Activated CD8-positive, alpha-beta memory T cell treated with anti-CD3 and anti-CD28 coated beads, Interleukin-2, amount 10 ng/mL, durations not matched to agents 7 days and 5 days (primary cell): ENCODE data around the gene LAD1. TPM values are rescaled to one million over a fixed set of nuclear protein-coding genes. Genes with fewer than 3 reads are reported as not detected.

Experiments
- ATAC-seq: fragments of 150-1000 bp; cut with Tn5 transposase; one replicate; pipeline ENCODE4 v1.10.0; 2021; ENCODE audit warnings: moderate library complexity
- CTCF ChIA-PET: fragments of 350-600 bp; sonication (Branson Sonifier 250); formaldehyde crosslinking; loops from one replicate; lab custom pipeline; 2021; ENCODE audit warnings: antibody characterized with exemption; lab: Charles Lee
- DNase-seq: peaks from one replicate; pipeline ENCODE4 v3.0.0-alpha.2; 2020
- H3K27ac Mint-ChIP-seq: one replicate; pipeline ENCODE4 v1.8.0; 2021; ENCODE audit warnings: mild to moderate bottlenecking, mixed read lengths
- H3K27me3 Mint-ChIP-seq: one replicate; pipeline ENCODE4 v1.8.0; 2021; ENCODE audit warnings: mixed read lengths
- H3K36me3 Mint-ChIP-seq: one replicate; pipeline ENCODE4 v1.8.0; 2021; ENCODE audit warnings: mild to moderate bottlenecking, mixed read lengths
- H3K4me1 Mint-ChIP-seq: one replicate; pipeline ENCODE4 v1.8.0; 2021; ENCODE audit warnings: mixed read lengths
- H3K4me3 Mint-ChIP-seq: one replicate; pipeline ENCODE4 v1.8.0; 2021; ENCODE audit warnings: mild to moderate bottlenecking, moderate library complexity, mixed read lengths
- H3K9me3 Mint-ChIP-seq: one replicate; pipeline ENCODE4 v1.8.0; 2022; ENCODE audit warnings: low read depth, mixed read lengths
- total RNA-seq, 2 experiments: library from RNA; stranded (reverse); gene quantifications; one replicate each; pipeline ENCODE4 v1.2.3, GENCODE V29; 2021

Gene LAD1
- total RNA-seq, 2 experiments from 2014 or later: not detected

- no peak overlapping the region for H3K4me3 Mint-ChIP-seq
- CTCF ChIA-PET: no interaction called here
- H3K27me3 Mint-ChIP-seq: peaks cover 10% of the 10 kb centered on the region
- ATAC-seq (no peak), DNase-seq (no peak)
- no peak overlapping the region for H3K27ac Mint-ChIP-seq
- H3K4me1 Mint-ChIP-seq: no peaks in the 10 kb centered on the region
- H3K9me3 Mint-ChIP-seq: no peaks in the 10 kb centered on the region
- H3K36me3 Mint-ChIP-seq: no peaks in the 10 kb centered on the region
Observed at GRCh38 chr1:201355471-201355870, 43.7 kb downstream of the LAD1 start.

- ATAC-seq: no peak
- CTCF ChIA-PET: no interaction called here
- Mint-ChIP-seq H3K27ac (no peak overlapping the region), H3K4me1 (no peaks in the 10 kb centered on the region), H3K9me3 (no peaks in the 10 kb centered on the region), H3K36me3 (no peaks in the 10 kb centered on the region), H3K27me3 (peaks cover 10% of the 10 kb centered on the region), H3K4me3 (no peak overlapping the region)
- DNase-seq: no peak
Observed at GRCh38 chr1:201354901-201355295, 44.2 kb downstream of the LAD1 start.

GRCh38 chr1:201354151-201354900 lies 44.8 kb downstream of the LAD1 start:
- CTCF ChIA-PET: interaction anchor here (1.0 kb wide), 1 partner anchor 100 kb away, joined by 3 read pairs; no protein-coding TSS in a partner anchor
- Mint-ChIP-seq H3K9me3 (no peaks in the 10 kb centered on the region), H3K27me3 (peaks cover 13% of the 10 kb centered on the region), H3K4me3 (no peak overlapping the region), H3K4me1 (no peaks in the 10 kb centered on the region), H3K36me3 (no peaks in the 10 kb centered on the region), H3K27ac (no peak overlapping the region)
- DNase-seq: no peak
- ATAC-seq: no peak

DNA sequence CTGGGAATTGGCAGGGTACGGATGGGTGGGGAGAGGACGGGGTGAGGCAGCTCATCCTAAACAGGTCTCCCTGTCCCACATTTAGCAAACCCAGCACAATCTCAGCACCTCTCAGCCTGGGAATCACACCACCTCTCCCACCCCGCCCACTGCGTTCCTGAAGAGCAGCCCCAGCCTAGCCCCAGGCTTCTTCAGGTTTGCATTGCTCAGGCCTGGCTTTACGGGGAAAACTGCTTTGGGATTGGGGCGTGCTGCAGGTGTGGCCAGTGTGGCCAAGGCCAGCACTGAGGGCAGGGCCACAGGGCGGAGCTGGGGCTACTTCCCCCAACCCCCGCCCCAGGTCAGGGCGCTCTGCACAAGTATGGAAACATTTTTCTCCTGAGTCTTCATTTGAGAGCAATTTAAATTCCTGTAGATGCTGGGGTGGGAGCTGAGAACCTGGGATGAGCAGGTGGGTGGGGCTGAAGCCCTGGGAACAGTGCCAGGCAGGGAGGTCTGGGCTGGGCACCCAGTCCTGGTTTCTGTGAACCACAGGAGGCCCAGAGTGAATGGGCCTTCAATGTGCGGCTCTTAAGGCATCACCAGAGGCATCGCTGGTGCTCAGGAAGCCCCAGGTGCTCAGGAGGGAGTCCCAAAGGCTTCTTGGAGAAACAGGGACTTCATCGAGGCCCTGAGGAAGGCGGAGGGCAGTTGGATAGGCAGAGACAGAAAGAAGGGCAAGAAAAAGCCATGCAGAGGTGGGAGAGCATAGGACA lies 45.8 kb downstream of the LAD1 start:
- CTCF ChIA-PET: interaction anchor here (1.0 kb wide), 1 partner anchor 99 kb away, joined by 3 read pairs; no protein-coding TSS in a partner anchor
- Mint-ChIP-seq H3K27me3 (peaks cover 15% of the 10 kb centered on the region), H3K27ac (no peak overlapping the region), H3K36me3 (no peaks in the 10 kb centered on the region), H3K4me1 (no peaks in the 10 kb centered on the region), H3K4me3 (no peak overlapping the region), H3K9me3 (no peaks in the 10 kb centered on the region)
- DNase-seq (no peak), ATAC-seq (no peak)

DNA sequence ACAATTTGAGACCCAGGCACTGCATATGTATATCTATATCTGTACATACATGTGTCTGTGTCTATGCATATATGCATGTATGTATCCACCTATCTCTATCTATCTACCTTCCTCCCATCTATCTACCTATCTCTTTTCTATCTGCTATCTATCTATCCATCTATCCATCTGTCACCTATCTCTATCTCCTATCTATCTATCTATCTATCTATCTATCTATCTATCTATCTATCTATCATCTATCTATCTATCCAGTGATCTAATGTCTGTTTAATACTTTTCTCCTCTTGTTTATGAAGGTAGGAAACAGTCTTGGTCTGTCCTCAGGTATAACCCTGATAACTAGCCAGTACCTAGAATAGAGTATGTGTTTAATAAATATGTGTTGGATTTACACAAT lies 47.5 kb downstream of the LAD1 start:
- H3K36me3 Mint-ChIP-seq: no peaks in the 10 kb centered on the region
- no peaks in the 10 kb centered on the region for H3K9me3 Mint-ChIP-seq
- H3K27me3 Mint-ChIP-seq: peaks cover 25% of the 10 kb centered on the region
- CTCF ChIA-PET: no interaction called here
- H3K4me3 Mint-ChIP-seq: no peak overlapping the region
- DNase-seq (no peak), ATAC-seq (no peak)
- no peak overlapping the region for H3K27ac Mint-ChIP-seq
- H3K4me1 Mint-ChIP-seq: no peaks in the 10 kb centered on the region

GRCh38 chr1:201350884-201351283 lies 48.2 kb downstream of the LAD1 start:
- H3K4me3 Mint-ChIP-seq: no peak overlapping the region
- no peaks in the 10 kb centered on the region for H3K4me1 Mint-ChIP-seq
- no peak overlapping the region for H3K27ac Mint-ChIP-seq

DNA sequence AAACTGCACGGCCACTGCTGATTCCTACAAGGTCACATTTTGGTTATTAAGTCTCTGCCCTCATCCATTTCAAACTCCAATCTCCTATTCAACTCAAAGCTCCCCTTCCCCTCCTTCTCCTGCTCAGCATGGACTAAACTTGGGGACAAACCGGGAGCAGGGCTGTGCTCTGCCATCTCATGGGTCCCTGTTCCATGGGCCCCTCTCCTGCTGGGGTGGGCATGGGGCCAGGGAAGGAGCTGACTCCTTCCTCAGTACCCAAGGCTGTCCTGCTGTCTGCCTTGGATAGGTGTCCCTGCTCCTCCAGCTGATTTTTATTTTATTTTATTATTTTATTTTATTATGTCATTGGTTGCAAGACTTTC lies 48.8 kb downstream of the LAD1 start:
- no peak for DNase-seq
- H3K9me3 Mint-ChIP-seq: no peaks in the 10 kb centered on the region
- H3K27me3 Mint-ChIP-seq: peaks cover 27% of the 10 kb centered on the region
- no peak overlapping the region for H3K27ac Mint-ChIP-seq
- H3K36me3 Mint-ChIP-seq: no peaks in the 10 kb centered on the region
- H3K4me1 Mint-ChIP-seq: no peaks in the 10 kb centered on the region
- H3K4me3 Mint-ChIP-seq: no peak overlapping the region
- CTCF ChIA-PET: no interaction called here
- ATAC-seq: no peak

More at GRCh38 chr1:201350884-201351283, 48.2 kb downstream of the LAD1 start:
- Mint-ChIP-seq H3K27me3 (peaks cover 25% of the 10 kb centered on the region), H3K36me3 (no peaks in the 10 kb centered on the region), H3K9me3 (no peaks in the 10 kb centered on the region)
- ATAC-seq: no peak
- DNase-seq: no peak
- CTCF ChIA-PET: no interaction called here

- Mint-ChIP-seq H3K4me1 (no peaks in the 10 kb centered on the region), H3K27ac (no peak overlapping the region), H3K27me3 (peaks cover 31% of the 10 kb centered on the region), H3K4me3 (no peak overlapping the region), H3K9me3 (no peaks in the 10 kb centered on the region), H3K36me3 (no peaks in the 10 kb centered on the region)
- ATAC-seq: no peak
- CTCF ChIA-PET: no interaction called here
- DNase-seq: no peak
Observed at GRCh38 chr1:201349092-201349491, 50.0 kb downstream of the LAD1 start.

- Mint-ChIP-seq H3K36me3 (no peaks in the 10 kb centered on the region), H3K4me3 (no peak overlapping the region), H3K27ac (no peak overlapping the region), H3K27me3 (peaks cover 28% of the 10 kb centered on the region), H3K9me3 (no peaks in the 10 kb centered on the region), H3K4me1 (no peaks in the 10 kb centered on the region)
- CTCF ChIA-PET: interaction anchor here (0.6 to 1.8 kb wide), 5 partner anchors 11 to 1201 kb away, joined by 3 to 9 read pairs (median 3); no protein-coding TSS in a partner anchor
- peak; percentile 68 for ATAC-seq
- DNase-seq: peak; percentile 47
Observed at GRCh38 chr1:201348211-201348566, 50.9 kb downstream of the LAD1 start.

DNA sequence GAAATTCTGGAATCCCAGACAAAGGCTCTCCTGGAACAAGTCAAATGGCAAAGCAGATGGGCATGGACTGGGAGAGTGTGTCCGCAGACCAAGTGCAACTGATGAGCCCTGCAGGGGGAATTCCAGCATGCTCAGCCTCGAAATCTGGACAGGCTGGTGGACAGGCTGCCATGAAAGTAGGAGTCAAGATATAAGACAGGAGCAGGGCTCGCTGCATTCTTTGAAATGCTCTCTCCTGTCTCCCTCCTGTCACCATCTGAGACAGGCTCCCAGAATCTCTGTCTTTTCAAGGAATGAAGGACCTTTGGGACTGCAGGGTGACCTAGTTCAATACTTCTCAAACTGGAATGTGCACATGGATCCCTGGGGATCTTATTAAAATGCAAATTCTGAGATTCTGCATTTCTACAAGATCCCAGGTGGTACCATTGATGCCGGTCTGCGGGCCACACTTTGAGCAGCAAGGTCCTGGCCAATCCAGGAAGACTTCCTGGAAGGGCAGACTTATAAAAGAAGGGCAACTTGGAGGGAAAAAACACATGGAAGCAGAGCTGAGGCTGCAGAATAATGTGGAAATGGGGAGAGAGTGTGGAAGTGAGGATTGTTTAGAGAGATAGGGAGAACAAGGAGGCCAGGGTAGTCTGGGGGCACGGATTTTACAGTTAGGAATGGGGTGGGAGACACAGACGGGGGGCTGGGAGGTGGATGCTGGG lies 51.5 kb downstream of the LAD1 start:
- Mint-ChIP-seq H3K27ac (no peak overlapping the region), H3K27me3 (peaks cover 28% of the 10 kb centered on the region), H3K36me3 (no peaks in the 10 kb centered on the region), H3K4me3 (no peak overlapping the region), H3K9me3 (no peaks in the 10 kb centered on the region), H3K4me1 (no peaks in the 10 kb centered on the region)
- ATAC-seq (no peak), DNase-seq (no peak)
- CTCF ChIA-PET: interaction anchor here (0.6 to 1.8 kb wide), 5 partner anchors 12 to 1201 kb away, joined by 3 to 9 read pairs (median 3); no protein-coding TSS in a partner anchor

DNA sequence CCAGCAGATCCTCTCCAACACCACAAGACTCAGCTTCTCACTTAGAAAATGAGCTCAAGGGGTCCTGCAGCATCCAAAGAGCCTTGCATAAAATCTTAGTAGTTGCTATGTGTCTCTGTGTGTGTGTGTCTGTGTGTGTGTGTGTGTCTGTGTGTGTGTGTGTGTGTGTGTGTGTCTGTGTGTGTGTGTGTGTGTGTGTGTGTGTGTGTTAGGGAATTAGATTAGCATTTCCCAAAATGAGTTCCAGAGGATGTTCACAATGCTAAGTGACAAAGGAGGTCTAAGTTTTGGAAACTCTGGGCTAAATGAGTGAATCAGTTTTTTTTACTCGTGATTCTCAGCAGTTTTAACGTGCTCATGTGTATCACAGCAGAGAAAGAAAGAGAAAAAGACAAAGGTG lies 52.1 kb downstream of the LAD1 start:
- no peak overlapping the region for H3K27ac Mint-ChIP-seq
- DNase-seq (no peak), ATAC-seq (no peak)
- peaks cover 25% of the 10 kb centered on the region for H3K27me3 Mint-ChIP-seq
- H3K9me3 Mint-ChIP-seq: no peaks in the 10 kb centered on the region
- CTCF ChIA-PET: interaction anchor here (0.8 to 1.8 kb wide), 3 partner anchors 9 to 93 kb away, joined by 3 to 9 read pairs (median 3); no protein-coding TSS in a partner anchor
- no peak overlapping the region for H3K4me3 Mint-ChIP-seq
- H3K4me1 Mint-ChIP-seq: no peaks in the 10 kb centered on the region
- no peaks in the 10 kb centered on the region for H3K36me3 Mint-ChIP-seq

DNA sequence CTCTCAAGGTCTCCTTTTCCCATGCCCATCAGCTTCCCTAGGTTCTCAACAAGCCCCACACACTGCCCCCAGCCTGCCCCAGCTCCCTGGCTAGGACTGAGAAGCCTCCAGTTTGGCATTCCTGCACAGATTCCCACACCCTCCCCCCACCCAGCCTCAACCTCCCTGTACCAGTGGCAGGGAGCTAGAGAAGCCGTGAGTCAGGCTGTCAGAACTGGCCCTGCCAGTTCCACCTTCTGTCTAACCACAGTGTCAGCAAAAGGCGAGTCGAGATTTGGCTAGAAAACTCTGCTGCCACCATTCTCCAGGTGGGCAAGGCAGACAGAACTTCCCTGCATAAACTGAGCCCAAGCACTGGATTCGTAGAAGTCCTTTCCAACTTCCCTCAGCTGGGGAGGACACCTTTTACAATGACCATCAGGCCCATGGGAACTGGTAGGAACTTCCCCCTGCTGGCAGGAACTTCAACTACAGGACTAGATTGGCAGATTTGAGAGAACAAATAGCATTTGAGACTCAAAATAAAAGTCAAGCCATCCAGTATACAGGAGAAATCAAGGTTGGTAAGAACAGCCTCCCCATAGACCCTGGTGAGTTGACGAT lies 52.7 kb downstream of the LAD1 start:
- Mint-ChIP-seq H3K36me3 (no peaks in the 10 kb centered on the region), H3K27ac (no peak overlapping the region), H3K9me3 (peaks cover under 1% of the 10 kb centered on the region), H3K27me3 (peaks cover 25% of the 10 kb centered on the region), H3K4me3 (no peak overlapping the region), H3K4me1 (no peaks in the 10 kb centered on the region)
- ATAC-seq (no peak), DNase-seq (no peak)
- CTCF ChIA-PET: interaction anchor here (0.8 to 1.8 kb wide), 3 partner anchors 10 to 92 kb away, joined by 3 to 9 read pairs (median 3); no protein-coding TSS in a partner anchor

GRCh38 chr1:201345081-201345355 lies 54.1 kb downstream of the LAD1 start:
- no peak overlapping the region for H3K4me3 Mint-ChIP-seq
- CTCF ChIA-PET: no interaction called here
- H3K9me3 Mint-ChIP-seq: peaks cover 5% of the 10 kb centered on the region
- H3K36me3 Mint-ChIP-seq: no peaks in the 10 kb centered on the region
- no peaks in the 10 kb centered on the region for H3K4me1 Mint-ChIP-seq
- peaks cover 36% of the 10 kb centered on the region for H3K27me3 Mint-ChIP-seq
- no peak for DNase-seq
- H3K27ac Mint-ChIP-seq: no peak overlapping the region
- ATAC-seq: no peak
